ENCODE results near the gene BANF2.

DNA sequence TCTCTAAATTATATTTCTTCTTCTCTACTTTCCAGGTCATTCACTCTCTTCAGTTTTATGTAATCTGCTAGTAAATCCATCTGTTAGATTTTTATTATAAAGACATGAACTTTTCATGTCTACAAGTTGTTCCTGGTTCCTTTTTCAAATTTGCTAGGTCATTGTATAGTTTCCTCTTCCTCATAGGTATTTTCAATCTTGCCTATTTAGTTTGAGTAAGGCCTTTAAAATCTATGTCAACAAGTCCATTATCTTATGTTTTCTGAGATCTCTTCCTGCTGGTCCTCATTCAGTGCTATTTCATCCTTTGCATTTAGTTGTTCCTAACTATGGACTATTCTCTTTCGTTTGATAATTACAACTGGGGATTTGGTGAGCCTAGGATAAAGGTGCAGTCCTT is 28.8 kb upstream of the BANF2 start:
- TF ChIP-seq, protein P1, sequence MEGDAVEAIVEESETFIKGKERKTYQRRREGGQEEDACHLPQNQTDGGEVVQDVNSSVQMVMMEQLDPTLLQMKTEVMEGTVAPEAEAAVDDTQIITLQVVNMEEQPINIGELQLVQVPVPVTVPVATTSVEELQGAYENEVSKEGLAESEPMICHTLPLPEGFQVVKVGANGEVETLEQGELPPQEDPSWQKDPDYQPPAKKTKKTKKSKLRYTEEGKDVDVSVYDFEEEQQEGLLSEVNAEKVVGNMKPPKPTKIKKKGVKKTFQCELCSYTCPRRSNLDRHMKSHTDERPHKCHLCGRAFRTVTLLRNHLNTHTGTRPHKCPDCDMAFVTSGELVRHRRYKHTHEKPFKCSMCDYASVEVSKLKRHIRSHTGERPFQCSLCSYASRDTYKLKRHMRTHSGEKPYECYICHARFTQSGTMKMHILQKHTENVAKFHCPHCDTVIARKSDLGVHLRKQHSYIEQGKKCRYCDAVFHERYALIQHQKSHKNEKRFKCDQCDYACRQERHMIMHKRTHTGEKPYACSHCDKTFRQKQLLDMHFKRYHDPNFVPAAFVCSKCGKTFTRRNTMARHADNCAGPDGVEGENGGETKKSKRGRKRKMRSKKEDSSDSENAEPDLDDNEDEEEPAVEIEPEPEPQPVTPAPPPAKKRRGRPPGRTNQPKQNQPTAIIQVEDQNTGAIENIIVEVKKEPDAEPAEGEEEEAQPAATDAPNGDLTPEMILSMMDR (IDR thresholded peaks at IDR 0.05), result no peak
- TF ChIP-seq EP300 (IDR thresholded peaks at IDR 0.05), result no peak

Measured in ovary (tissue), 3 donors.